PFSK-1 (cell line): ENCODE results near the gene FLII.

Source experiments
- FOXP2 ChIP-seq: optimal IDR thresholded peaks from 2 replicates; pipeline ENCODE3; 2011; ENCODE audit warnings: borderline replicate concordance, control low read depth, inconsistent platforms; ENCODE audit not compliant: insufficient read depth; ENCODE audit errors: extremely low read length, extremely low read depth
- POLR2AphosphoS5 ChIP-seq: IDR thresholded peaks from 2 replicates; pipeline ENCODE4 v1.6.1; 2012; ENCODE audit warnings: low read depth, mild to moderate bottlenecking, control low read depth, low read length, moderate library complexity
- REST ChIP-seq, 2 experiments: IDR thresholded peaks; 2 replicates each; pipeline versions ENCODE4 v1.6.1 to v1.8.0; 2011 to 2012; ENCODE audit warnings: low read depth in 2 of 2, low read length in 2 of 2, control low read depth in 1 of 2, inconsistent platforms in 1 of 2, mild to moderate bottlenecking in 1 of 2, moderate library complexity in 1 of 2; ENCODE audit not compliant: insufficient read depth in 1 of 2
- SIN3A ChIP-seq: IDR thresholded peaks from 2 replicates; pipeline ENCODE4 v1.6.1; 2012; ENCODE audit warnings: mild to moderate bottlenecking, low read length, moderate library complexity, borderline replicate concordance; ENCODE audit not compliant: insufficient read depth
- TAF1 ChIP-seq: IDR thresholded peaks from 2 replicates; pipeline ENCODE4 v1.6.1; 2012; ENCODE audit warnings: low read length, control low read depth, borderline replicate concordance; ENCODE audit not compliant: insufficient read depth

Gene FLII

GRCh38 chr17:18280766-18281371 is 22.3 kb upstream of the FLII start:
- TF ChIP-seq POLR2AphosphoS5 (no peak), SIN3A (no peak), REST (IDR thresholded peaks at IDR 0.05; ENCODE audit: insufficient read depth in 1 of 2, low read depth in 2 of 2, low read length in 2 of 2) (no peak), FOXP2 (no peak), TAF1 (no peak)

- TF ChIP-seq TAF1 (no peak), REST (IDR thresholded peaks at IDR 0.05; ENCODE audit: insufficient read depth in 1 of 2, low read depth in 2 of 2, low read length in 2 of 2) (no peak)
These were observed 21.7 kb upstream of the FLII start for GRCh38 chr17:18280249-18280648.

- TF ChIP-seq TAF1 (no peak), FOXP2 (no peak), POLR2AphosphoS5 (no peak), SIN3A (no peak), REST (IDR thresholded peaks at IDR 0.05; ENCODE audit: insufficient read depth in 1 of 2, low read depth in 2 of 2, low read length in 2 of 2) (no peak)
These were observed 20.3 kb upstream of the FLII start for GRCh38 chr17:18278867-18279266.

DNA sequence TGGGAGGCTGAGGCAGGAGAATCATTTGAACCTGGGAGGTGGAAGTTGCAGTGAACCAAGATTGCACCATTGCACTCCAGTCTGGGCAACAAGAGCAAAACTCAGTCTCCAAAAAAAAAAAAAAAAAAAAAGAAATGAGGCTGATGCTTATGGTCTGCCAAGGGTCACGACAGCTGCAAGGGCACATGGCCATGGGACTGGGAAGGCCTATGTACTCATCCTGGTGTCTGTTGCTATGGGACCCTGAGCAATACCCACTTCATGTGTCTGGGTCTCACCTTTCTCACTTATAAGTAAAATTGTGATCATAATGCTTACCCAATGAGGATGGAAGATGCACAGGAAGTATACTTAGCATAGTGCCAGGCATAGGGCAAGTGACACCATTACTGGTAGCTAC is 18.5 kb upstream of the FLII start:
- TF ChIP-seq REST (IDR thresholded peaks at IDR 0.05; ENCODE audit: insufficient read depth in 1 of 2, low read depth in 2 of 2, low read length in 2 of 2) (no peak), SIN3A (no peak), POLR2AphosphoS5 (no peak), FOXP2 (no peak)
